Smooth muscle cell (in vitro differentiated cells): Measurements from ENCODE around the gene CEP164. TPM values are rescaled to one million over a fixed set of nuclear protein-coding genes. Genes with fewer than 3 reads are reported as not detected.
A peak's percentile ranks its signal among the peaks of the same experiment; 100 is the strongest.

Source experiments
- DNase-seq: peaks from one replicate; lab custom pipeline; 2025; ENCODE audit not compliant: unreplicated experiment; lab: John Stamatoyannopoulos, UW
- H2AFZ ChIP-seq: fragments of 200-600 bp; sonication (generic); 2 replicates; pipeline ENCODE4 v1.6.0; 2016; ENCODE audit warnings: antibody characterized with exemption, low read depth, mild to moderate bottlenecking
- H3F3A ChIP-seq: fragments of 200-600 bp; sonication (generic); 2 replicates; pipeline ENCODE4 v1.6.0; 2017; ENCODE audit warnings: antibody characterized with exemption, low read depth
- H3K27ac ChIP-seq: fragments of 200-600 bp; sonication (generic); 2 replicates; pipeline ENCODE4 v1.5.1; 2016; ENCODE audit warnings: low read depth, mild to moderate bottlenecking
- H3K27me3 ChIP-seq: fragments of 200-600 bp; sonication (generic); 2 replicates; pipeline ENCODE4 v1.6.1; 2016; ENCODE audit warnings: low read depth, mild to moderate bottlenecking
- H3K36me3 ChIP-seq: fragments of 200-600 bp; sonication (generic); 2 replicates; pipeline ENCODE4 v1.5.1; 2016; ENCODE audit warnings: low read depth
- H3K4me1 ChIP-seq: fragments of 200-600 bp; sonication (generic); 2 replicates; pipeline ENCODE4 v1.5.1; 2016; ENCODE audit warnings: low read depth
- H3K4me2 ChIP-seq: fragments of 200-600 bp; sonication (generic); 2 replicates; pipeline ENCODE4 v1.6.0; 2016; ENCODE audit warnings: mild to moderate bottlenecking
- H3K4me3 ChIP-seq: fragments of 200-600 bp; sonication (generic); 2 replicates; pipeline ENCODE4 v1.5.1; 2016; ENCODE audit warnings: mild to moderate bottlenecking
- H3K79me2 ChIP-seq: fragments of 200-600 bp; sonication (generic); 2 replicates; pipeline ENCODE4 v1.6.0; 2016; ENCODE audit warnings: low read depth, mild to moderate bottlenecking
- H3K9ac ChIP-seq: fragments of 200-600 bp; sonication (generic); 2 replicates; pipeline ENCODE4 v1.6.0; 2016; ENCODE audit warnings: low read depth
- H3K9me3 ChIP-seq: fragments of 200-600 bp; sonication (generic); replicated peaks from 2 replicates; pipeline ENCODE4 v1.5.1; 2016; ENCODE audit warnings: low read depth
- H4K20me1 ChIP-seq: fragments of 200-600 bp; sonication (generic); 2 replicates; pipeline ENCODE4 v1.6.0; 2016; ENCODE audit warnings: low read depth
- WGBS: methylation state at CpG from one replicate; pipeline ENCODE4 v1.1.7; 2016; ENCODE audit warnings: low lambda C conversion rate; 5-methylcytosine and 5-hydroxymethylcytosine counted together
- polyA plus RNA-seq: library from polyadenylated mRNA; unstranded; fragments of >200 nt; fragmentation: Nextera tagmentation; extraction: Ambion mirVana; gene quantifications from 2 replicates; pipeline ENCODE4 v1.2.1, GENCODE V29; 2016
- total RNA-seq: library from RNA; depleted of rRNA; stranded (reverse); fragments of >200 nt; gene quantifications from 2 replicates; pipeline ENCODE4 v1.2.3, GENCODE V29; 2014
- TF ChIP-seq, protein P1 (sequence below): fragments of 200-600 bp; sonication (generic); IDR thresholded peaks from 2 replicates; pipeline ENCODE4 v1.5.1; 2017; ENCODE audit warnings: borderline replicate concordance, mild to moderate bottlenecking, antibody characterized with exemption; ENCODE audit not compliant: insufficient read depth, poor library complexity, severe bottlenecking

The CEP164 gene
- total and polyA plus RNA-seq, 2 experiments from 2014 or later = 11.2 to 30.7 TPM

DNA sequence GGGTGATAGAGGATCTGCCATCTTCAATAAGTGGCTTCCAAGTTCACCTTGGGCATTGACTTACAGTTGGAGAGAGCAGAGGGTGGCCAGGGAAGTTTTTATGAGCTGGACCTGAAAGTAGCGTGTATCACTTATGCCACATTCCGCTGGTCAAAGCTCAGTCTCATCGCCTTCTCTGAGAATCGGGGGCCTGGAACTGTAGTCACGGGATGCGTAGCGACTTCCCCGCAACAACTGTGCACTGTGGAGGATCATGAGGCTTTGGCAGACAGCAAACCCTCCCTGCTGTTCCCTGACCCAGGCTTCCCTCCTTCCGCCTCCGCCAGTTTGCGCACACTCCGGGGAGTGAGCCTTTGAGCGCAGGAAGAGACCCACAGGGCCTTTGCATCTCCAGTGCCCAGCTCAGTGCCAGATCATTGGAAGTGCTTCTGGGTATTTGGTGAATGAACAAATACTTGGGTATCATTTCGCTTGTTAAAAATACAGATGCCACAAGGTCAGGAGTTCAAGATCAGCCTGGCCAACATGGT is 95.5 kb downstream of the CEP164 start:
- no peak for DNase-seq
- no peak overlapping the region for H3K4me3 ChIP-seq
- no peaks in the 10 kb centered on the region for H3F3A ChIP-seq
- H3K4me2 ChIP-seq = no peak overlapping the region
- no peak overlapping the region for H3K9ac ChIP-seq
- H3K36me3 ChIP-seq = no peaks in the 10 kb centered on the region
- H3K27me3 ChIP-seq = peaks cover 5% of the 10 kb centered on the region
- no peak overlapping the region for H3K27ac ChIP-seq
- H3K9me3 ChIP-seq = no peaks in the 10 kb centered on the region
- H4K20me1 ChIP-seq = no peaks in the 10 kb centered on the region
- TF ChIP-seq, protein P1, sequence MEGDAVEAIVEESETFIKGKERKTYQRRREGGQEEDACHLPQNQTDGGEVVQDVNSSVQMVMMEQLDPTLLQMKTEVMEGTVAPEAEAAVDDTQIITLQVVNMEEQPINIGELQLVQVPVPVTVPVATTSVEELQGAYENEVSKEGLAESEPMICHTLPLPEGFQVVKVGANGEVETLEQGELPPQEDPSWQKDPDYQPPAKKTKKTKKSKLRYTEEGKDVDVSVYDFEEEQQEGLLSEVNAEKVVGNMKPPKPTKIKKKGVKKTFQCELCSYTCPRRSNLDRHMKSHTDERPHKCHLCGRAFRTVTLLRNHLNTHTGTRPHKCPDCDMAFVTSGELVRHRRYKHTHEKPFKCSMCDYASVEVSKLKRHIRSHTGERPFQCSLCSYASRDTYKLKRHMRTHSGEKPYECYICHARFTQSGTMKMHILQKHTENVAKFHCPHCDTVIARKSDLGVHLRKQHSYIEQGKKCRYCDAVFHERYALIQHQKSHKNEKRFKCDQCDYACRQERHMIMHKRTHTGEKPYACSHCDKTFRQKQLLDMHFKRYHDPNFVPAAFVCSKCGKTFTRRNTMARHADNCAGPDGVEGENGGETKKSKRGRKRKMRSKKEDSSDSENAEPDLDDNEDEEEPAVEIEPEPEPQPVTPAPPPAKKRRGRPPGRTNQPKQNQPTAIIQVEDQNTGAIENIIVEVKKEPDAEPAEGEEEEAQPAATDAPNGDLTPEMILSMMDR = no peak
- no peaks in the 10 kb centered on the region for H3K79me2 ChIP-seq
- WGBS = 88% methylated on average over 14 of the region's 14 CpGs
- H2AFZ ChIP-seq = no peak overlapping the region
- no peaks in the 10 kb centered on the region for H3K4me1 ChIP-seq

DNA sequence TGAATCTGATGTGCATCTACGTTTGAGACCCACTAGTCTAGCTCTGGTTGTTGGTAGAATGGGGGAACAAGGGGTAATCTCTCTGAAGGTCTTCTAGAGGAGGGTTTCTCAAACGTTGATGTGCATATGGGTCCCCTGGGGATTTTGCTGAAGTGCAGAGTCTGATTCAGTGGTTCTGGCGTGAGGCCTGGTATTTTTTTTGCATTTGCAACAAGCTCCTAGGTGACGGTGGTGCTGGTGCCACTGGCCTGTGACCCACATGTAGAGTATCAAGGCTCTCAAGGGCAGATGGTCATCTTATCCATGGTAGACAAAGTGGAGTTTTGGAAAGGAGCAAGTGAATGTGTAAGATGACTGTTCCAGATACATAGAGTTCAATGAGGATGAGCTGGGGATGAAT is 97.1 kb downstream of the CEP164 start:
- 76% methylated on average over 4 of the region's 4 CpGs for WGBS
- no peaks in the 10 kb centered on the region for H4K20me1 ChIP-seq
- DNase-seq = no peak
- H3F3A ChIP-seq = no peaks in the 10 kb centered on the region
- H3K27me3 ChIP-seq = peaks cover 5% of the 10 kb centered on the region
- no peak overlapping the region for H3K4me3 ChIP-seq
- no peak overlapping the region for H3K4me2 ChIP-seq
- no peak overlapping the region for H3K9ac ChIP-seq
- TF ChIP-seq, protein P1 = no peak
- no peaks in the 10 kb centered on the region for H3K79me2 ChIP-seq
- no peak overlapping the region for H2AFZ ChIP-seq
- no peaks in the 10 kb centered on the region for H3K36me3 ChIP-seq
- no peak overlapping the region for H3K27ac ChIP-seq
- peaks cover 3% of the 10 kb centered on the region for H3K4me1 ChIP-seq
- H3K9me3 ChIP-seq = no peaks in the 10 kb centered on the region

DNA sequence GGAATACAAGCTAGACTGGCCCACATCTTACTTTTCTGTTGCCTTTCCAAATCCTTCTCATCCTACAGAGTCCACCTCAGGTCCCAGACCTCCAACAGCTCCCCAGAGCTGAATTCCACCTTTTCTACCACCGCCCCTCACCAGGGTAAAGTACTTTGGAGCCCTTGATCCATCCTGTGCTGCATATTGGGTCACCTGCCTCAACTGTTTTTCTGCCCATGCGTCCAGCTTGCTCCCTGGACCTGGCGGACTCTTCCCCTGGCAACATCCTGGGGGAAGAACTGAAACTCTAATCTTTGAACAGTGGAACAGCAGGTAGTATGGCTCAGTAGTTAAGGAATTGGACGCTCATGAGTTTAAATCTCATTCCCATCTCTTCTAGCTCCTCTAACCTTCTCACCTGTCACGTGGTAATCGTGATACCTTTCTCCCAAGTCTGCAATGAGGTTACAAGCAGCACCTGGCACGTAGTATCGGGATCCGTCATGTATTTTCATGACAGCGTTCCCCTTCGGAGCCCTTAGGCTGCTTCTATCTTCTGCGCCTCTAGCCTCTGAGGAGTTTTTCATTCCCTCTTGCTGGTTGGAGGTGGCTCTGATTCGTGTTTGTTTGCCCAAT is 98.1 kb downstream of the CEP164 start:
- Histone ChIP-seq H3K27me3 (peaks cover 5% of the 10 kb centered on the region), H3K27ac (no peak overlapping the region), H3K4me3 (no peak overlapping the region), H3F3A (no peaks in the 10 kb centered on the region), H3K4me1 (peaks cover 6% of the 10 kb centered on the region), H3K9me3 (no peaks in the 10 kb centered on the region), H3K36me3 (no peaks in the 10 kb centered on the region), H3K9ac (no peak overlapping the region), H3K79me2 (no peaks in the 10 kb centered on the region), H3K4me2 (no peak overlapping the region), H2AFZ (no peak overlapping the region), H4K20me1 (no peaks in the 10 kb centered on the region)
- TF ChIP-seq, protein P1 = no peak
- no peak for DNase-seq
- WGBS = 54% methylated on average over 13 of the region's 13 CpGs

DNA sequence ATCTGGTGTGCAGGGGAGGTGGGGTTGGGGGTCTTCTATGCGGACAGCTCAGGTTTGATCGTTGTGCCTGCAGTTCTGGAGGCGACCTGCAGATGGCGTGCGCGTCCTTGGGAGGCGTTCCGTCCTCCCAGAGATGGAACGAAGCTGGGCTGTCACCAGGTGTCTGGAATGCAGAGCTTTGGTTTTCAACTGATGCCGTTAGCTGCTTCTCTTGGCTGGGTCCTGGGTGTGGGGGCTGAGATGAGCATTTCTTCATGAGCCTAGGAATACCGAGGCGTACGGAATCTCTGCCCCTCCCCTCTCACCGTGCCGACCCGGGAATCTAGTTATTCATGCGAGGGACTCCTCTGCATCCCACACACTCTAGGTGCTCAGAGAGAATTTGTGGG is 98.6 kb downstream of the CEP164 start:
- Histone ChIP-seq H3K27me3 (peaks cover 5% of the 10 kb centered on the region), H3K4me2 (peak overlapping the region; percentile 46), H3K79me2 (no peaks in the 10 kb centered on the region), H3K4me1 (peaks cover 6% of the 10 kb centered on the region), H3K36me3 (no peaks in the 10 kb centered on the region), H3K27ac (no peak overlapping the region), H3F3A (no peaks in the 10 kb centered on the region), H3K9me3 (no peaks in the 10 kb centered on the region), H3K4me3 (no peak overlapping the region), H3K9ac (no peak overlapping the region), H4K20me1 (no peaks in the 10 kb centered on the region), H2AFZ (no peak overlapping the region)
- DNase-seq = peak; percentile 37
- TF ChIP-seq, protein P1 = peak; percentile 97
- WGBS = 13% methylated on average over 17 of the region's 17 CpGs
